ENCODE results near the gene TK2.
"Not testable (repeated sequence)": the region's sequence is repeated elsewhere in the genome, so short reads cannot be mapped to it uniquely, and the experiment has no call there.

TK2 gene

DNA sequence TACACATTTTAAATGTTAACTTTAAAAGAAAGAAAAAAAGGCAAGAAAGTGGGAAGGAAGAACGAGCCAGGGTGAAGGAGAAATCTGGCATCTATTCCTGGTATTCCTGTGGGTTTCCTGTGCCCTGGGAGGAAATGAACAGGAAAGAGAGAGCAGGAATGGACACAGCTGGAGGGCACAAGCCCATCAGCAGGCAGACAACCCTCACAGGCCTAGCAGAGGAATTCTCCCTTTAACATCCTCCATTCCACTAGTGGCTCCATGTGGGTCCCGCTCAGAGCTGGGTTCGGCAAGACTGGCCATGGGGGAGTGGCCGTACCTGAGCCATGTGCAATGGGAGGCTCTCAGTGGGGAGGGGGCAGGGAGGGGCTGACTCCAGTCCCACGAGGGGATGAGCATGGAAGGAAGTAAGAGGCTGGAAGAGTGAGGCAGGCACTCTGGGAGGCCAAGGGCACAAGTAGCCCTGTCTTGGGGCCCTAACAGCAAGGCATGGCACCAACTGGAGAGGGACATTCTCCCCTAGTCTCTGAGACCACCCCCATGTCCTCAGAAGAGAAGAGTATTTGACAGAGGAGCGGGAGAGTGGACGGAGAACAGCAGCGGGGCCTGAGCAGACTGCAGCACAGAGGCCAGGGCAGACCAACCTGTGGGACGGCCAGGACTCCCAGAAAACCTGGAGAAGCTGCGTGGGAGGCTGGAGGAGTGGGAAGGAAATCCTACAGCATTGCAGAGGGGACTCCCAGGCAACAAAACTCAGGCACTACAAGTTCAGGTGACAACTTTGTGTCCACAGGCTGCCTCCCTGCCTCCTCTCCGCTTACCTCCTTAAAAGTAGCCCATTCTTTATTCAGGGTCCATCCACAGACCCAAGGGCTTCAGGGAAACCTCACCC is 30.2 kb downstream of the TK2 start:
- peak in 1 of 2 donors; percentile 42 for DNase-seq

- peak in 1 of 2 donors; percentile 49 for DNase-seq
These were observed 32.2 kb downstream of the TK2 start for GRCh38 chr16:66517586-66518263.

DNA sequence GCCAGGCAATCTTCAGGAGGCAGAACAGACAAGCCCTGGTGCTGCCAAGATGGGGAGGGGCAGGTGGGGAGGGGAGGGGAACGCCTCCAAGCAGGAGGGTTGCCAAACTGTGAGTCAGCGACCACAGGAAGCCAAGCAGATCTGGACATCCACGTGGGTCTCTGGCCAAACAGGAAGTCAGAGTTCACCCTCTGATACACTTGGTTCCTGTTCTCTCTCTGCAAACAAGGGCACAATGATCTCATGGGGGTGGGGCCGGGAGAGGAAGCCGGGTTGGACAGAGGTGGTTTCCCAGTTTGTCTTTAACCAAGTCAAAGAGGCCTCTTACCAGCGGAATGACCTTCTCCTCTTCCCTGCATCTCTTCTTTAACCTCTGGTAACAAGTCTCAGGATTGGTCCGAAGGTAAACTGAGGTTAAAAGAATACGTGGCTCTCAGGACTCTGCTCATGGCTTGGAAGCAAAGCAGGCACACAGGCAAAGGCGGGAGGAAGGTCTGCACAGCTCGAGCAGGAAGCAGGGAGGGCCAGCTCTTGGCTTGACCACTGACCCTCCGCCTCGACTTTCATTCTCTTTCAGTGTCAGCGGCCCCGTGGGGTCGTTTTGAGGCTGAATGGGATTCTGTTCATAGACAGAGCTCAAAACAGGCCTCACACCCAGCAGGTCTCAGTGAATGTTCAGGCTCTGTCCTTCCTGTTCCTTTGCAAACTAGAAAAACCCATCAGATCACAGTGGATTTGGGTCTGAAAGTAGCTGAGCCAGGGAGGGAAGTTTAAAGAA is 32.9 kb downstream of the TK2 start:
- peak; percentile 98 to 99 for DNase-seq

DNA sequence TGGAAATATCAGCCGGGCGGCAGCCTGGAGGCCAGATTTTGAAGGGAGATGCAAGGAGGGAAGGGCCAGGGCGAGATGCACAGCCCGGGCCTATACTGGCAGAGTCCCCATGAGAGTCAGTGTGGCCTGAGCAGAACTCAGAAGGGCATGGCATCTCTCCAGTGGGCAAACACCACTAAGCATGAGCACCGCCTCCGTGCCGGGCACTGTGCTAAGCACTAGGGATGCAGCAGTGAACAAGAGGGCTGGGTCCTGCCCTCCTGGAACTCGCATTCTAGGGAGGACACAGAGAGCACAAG is 33.5 kb downstream of the TK2 start:
- DNase-seq = no peak

- peak; percentile 80 to 84 for DNase-seq
These were observed 34.1 kb downstream of the TK2 start for GRCh38 chr16:66515596-66516508.

DNA sequence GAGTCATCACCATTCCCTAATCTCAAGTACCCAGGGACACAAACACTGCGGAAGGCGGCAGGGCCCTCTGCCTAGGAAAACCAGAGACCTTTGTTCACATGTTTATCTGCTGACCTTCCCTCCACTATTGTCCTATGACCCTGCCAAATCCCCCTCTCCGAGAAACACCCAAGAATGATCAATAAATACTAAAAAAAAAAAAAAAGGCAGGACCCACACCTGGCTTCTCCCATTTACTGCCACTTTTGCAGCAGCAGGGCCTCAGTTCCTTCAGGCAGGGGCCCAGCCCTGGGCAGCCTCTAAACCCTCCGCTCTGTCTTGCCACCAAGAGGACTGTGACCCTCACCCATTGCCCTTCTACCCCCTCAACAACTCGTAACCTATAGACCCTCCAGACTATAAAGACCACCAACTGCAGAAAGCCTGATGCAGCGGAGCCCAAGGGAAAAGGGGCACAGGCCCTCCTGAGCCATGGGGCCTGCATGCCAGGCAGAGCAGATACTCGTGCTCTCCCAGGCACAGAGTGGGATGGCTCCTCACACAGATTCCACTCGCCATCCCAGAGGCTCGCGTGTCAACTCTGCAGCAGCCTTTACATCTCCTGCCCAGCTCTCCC is 34.8 kb downstream of the TK2 start:
- DNase-seq = not testable (repeated sequence)

- not testable (repeated sequence) for DNase-seq
These were observed 35.5 kb downstream of the TK2 start for GRCh38 chr16:66514391-66514790.

DNA sequence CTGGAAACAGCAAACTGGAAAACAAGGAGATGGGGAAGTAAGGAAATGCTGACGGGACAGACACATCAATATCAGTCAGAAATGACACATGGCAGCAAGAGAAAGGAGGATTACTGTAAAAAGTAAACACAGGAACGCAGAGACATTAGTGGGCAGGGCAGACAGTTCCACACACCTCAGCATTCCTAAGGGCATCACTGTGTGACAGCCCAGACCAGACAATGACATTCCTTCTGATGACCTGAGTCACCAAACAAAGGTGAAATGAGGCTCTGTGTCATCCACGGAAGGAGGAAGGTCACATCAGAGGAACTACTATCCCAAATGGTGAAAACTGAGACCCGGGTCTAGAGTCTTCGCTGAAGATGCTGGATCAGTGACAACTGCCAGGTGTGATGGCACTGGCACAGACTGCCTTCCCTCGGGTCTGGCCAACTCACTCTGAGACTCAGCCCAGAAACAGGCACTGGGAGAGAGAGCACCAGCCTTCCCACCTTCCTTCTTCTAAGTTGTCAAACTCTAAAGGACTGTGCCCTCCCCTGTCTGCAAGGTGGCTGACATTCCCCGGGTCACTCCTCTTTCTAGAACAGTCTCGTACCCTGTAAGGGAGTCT is 36.7 kb downstream of the TK2 start:
- DNase-seq = no peak

GRCh38 chr16:66512272-66513110 is 37.4 kb downstream of the TK2 start:
- peak; percentile 41 to 52 for DNase-seq

- DNase-seq = no peak
These were observed 38.2 kb downstream of the TK2 start for GRCh38 chr16:66511602-66512271.

DNA sequence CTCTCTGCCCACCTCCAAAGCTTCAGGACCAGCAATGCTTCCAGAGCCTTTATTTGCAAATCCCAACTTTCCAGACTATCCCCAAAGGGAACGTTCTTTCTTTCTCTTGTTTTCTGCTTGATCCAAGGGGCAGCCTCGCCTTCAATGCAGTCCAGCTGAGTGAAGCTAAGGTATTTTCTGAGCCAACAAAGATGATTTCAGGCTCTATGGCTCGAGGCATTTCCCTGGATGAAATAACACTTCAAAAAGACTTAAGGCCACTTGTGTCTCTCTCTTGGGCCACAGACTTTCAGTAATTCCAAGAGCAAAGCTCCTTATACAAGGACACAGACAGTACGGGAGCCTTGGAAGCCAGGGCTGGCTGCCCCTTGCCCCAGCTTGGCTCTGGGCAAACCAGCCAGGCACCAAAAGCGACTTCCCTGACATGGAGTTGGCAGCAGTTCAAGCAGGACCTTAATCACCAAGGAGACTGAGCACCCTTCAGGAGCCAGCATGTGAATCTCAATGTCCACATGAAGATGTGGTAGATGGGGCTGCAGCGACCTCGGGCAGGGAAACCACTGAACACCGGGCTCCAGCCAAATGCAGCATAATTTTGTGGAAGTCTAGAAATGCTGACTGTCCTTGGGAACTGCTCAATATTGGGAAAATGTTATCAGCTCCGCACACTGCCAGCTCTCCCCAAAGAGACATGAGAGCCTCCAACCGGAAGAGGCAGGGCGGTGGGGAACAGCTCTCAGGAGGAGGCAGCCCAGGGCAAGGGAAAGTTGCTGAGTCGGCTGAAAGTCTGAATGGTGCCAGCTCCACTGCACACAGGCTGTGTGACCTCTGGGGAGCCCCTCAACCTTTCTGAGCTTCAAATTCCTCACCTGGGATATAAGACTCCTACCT is 39.0 kb downstream of the TK2 start:
- no peak for DNase-seq

DNA sequence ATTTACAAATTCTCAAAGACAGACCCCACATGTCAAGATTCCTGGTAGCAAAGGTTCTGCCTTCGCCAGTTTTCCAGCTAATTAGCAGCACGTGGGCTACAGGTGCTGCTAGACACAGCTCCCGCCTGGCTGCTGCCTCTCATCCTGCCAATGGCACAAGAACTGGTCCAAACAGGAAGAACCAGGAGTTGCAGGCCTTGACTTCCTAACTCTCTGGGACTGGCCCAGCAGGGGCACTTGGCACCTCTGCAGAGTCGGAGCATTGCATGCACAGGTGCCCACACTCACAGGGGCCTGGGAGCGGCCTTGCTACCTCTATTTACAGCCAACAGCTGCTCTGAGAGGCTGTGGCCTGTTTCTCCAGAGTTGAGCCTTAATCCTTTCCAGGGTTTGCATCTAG is 39.6 kb downstream of the TK2 start:
- DNase-seq = no peak

DNA sequence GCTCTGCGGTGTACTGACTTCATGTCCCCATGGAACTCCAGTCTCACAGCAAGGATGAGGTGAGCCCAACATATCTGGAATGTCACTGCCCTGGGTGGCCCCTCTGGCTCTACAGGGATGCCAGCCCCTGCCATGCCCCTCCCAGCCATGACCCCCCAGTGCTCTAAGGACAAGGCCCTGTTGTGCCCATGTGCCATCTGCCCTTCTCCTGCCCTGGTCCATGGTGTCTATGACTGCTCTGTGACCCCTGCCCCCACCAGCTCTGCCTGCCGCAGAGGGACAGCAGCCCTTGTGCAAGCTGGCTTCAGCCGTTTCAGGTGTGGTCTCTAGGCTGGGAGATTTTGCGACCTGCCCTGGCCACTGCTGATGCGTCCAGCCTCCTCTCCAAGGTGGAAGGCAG is 40.3 kb downstream of the TK2 start:
- no peak for DNase-seq

DNA sequence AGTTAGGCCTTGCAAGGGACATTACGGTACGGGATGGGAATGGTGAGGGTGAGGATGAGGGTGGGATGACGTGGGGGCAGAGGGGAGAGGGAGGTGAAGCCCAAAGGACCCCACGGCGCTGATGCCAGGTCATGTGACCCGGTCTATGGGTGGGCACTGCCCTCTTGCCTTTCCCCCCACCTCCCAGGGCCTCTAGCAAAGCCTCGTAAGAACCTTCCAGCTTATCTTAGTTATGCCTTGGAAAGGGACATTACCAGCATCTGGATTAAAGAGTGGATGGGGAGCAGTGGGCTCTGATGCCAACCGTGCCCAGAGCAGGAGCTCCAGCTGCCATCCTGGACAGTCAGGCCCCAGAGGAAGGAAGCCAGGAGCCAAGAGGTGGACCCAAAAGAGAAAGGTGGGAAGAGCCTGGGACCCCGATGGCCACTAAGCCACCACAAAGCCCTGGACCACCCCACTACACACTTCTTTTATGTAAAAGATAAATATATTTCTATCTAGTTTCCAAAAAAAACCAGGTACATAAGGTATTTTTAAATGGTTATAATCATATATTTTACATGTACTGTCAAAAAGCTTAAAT is 40.9 kb downstream of the TK2 start:
- no peak for DNase-seq

- no peak for DNase-seq
These were observed 41.5 kb downstream of the TK2 start for GRCh38 chr16:66508248-66508913.

- DNase-seq = no peak
These were observed 42.1 kb downstream of the TK2 start for GRCh38 chr16:66507731-66508239.

DNA sequence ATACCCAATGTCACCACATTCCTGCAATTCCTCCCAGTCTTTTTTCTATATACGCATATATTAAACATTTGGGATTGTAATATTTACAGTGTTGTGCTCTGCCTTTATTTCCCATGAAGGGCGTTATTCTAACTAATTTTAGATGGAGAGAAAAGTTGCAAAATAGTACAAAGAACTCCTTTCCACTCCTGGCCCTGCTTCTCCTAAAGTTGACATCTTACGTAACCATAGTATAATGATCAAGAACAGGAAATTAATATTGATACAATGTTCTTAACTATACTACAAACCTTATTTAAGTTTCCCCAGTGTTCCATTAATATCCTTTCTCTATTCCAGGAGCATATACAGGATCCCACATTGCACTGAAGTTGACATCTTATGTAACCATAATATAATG is 46.3 kb downstream of the TK2 start:
- no peak for DNase-seq

DNA sequence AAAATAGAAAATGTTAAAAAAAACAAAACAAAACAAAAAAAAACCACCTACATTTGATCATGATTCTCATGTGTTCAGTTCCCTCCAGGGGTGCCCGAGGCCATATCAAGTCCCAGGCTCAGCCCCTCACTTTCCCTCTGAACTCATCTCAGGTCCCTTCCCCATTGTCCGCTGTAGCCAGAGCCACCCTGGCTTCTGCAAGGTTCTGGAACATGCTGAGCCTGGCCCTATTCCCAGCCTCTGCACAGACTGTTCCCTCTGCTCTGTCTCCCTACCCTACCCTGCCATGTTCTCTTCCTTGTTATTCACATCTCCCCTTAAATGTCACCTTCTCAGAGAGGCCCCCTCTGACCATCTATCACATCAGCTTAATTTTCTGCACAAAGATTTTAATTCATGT is 46.9 kb downstream of the TK2 start:
- DNase-seq = no peak
